HG03565 (cell line): ENCODE results near the gene HOMER3.

Experiments used
- ATAC-seq: cut with Tn5 transposase; IDR thresholded peaks from one replicate; pipeline ENCODE4 v1.9.1; 2021; ENCODE audit warnings: mild to moderate bottlenecking, moderate library complexity; ENCODE audit not compliant: unreplicated experiment

The HOMER3 gene

DNA sequence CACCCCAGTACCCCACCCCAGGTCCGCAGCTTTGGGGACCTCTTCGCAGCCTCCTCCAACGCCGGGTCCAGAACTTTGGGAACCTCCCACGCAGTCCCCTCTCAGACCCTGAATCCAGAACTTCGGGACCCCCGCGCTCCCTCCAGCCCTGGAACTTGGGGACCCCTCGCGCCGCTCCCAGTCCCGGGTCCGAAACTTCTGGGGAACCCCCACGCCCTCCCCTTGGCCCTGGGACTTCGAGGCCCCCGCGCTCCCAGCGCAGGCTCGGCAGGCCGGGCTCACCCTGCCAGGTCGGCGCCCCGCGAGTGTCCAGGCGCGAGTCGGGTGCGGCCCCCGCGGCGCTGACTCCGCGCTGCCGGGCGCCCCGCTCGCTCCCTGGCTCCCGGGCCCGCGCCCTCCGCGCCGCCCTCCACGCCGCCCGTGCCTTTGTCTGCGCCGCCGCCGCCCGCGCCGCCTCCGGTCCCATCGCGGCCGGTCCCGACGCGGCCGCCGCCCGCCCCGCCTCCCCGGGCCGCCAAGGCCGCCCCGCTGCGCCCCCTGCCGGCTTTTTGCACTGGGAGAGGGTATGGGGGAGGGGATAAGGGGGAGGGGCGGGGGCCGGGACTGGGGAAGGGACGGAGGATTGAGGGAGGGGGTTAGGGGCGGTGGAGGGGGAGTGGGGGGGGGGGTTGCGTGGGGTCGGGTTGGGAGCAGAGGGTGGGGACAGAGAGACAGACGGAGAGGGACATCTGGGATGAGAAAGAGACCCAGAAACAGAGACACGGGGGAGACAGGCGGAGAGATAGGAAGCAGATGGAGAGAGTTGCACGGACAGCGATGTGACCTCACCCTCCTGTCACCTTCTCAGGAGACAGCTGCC is at the start of gene HOMER3:
HOMER3 (minus strand) TSS at position 449 of the 859 bp plus-strand sequence. CDS start 2,235 bp downstream, outside the sequence.
- ATAC-seq = no peak

DNA sequence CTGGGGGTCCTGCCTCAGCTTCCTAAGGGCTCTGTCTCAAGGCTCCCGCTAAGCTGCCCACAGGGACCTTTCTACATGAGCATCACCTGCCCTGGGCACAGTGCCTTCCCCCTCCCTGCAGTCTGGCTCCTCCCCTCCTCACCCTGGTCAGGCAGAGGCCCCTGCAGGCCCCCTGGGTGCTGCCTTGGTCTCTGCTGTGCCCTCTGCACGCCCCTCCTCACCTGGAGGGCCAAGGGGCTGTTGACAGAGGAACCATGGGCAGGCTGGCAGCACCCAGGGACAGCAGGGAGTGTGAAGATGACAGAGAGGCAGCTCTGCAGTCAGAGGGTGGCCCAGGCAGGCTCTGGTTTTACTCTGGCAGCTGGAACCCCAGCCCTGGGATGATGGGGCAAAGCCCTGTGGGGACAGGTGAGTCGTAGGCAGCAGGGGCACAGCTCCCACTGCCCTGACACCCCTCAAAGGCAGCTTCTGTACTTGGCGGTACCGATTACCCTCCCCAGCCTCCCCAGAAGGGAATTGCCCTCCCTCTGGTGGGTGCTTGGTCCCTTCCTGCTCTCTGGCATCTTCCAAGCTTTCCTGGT is 49.2 kb upstream of the HOMER3 start:
- no peak for ATAC-seq

DNA sequence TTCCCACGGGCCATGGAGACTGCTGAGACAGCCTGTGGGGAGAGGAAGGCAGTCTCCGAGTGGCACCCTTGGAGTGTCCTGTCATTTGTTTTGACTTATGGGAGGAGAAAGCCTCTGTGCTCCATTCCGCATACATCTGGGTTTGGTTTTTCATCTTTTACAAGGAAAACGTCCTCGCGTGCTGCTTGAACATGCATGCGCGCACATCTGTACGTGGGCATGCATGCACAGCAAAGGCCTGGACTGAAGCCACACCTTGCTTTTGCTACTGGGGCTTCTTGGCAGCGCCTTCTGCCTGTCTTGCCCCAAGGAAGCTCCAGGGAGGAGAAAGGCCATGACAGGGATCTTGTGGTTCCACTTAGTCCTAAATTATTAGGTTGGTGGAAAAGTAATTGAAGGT is 48.3 kb upstream of the HOMER3 start:
- no peak for ATAC-seq

DNA sequence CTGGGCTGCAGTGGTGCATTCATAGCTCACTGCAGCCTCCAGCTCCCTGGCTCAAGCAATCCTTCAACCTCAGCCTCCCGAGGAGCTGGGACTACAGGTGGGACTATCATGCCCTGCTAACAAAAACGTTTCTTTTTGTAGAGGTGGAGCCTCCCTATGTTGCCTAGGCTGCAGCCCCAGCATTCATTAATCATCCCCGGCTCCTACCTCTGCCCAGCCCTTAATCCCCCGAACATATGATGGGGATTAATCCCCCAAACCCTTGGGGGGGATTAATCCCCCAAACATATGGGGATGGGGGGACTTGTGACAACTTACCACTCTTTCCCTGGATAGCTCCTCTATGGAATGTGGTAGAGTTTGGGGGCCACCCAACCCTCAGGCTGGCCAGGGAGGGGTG is 46.4 kb upstream of the HOMER3 start:
- ATAC-seq = no peak

DNA sequence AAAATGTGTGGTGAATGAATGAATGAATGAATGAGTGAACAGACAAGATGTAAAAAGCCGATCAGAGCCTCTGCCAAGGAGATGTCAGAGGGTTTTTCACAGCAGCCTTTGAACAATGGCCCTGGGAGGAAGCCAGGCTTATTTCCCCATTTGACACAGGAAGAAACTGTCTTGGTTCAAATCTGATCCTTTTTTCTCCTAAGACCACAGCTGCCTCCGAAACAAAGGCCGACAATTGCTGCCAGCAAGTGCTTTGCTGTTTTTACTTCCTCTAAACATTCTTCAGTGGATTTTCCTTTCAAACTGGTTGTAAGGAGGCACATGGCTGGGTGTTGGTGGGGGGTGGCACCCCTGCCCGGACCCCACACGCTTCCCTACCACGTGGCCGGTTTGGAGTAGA is 44.2 kb upstream of the HOMER3 start:
- ATAC-seq = no peak

DNA sequence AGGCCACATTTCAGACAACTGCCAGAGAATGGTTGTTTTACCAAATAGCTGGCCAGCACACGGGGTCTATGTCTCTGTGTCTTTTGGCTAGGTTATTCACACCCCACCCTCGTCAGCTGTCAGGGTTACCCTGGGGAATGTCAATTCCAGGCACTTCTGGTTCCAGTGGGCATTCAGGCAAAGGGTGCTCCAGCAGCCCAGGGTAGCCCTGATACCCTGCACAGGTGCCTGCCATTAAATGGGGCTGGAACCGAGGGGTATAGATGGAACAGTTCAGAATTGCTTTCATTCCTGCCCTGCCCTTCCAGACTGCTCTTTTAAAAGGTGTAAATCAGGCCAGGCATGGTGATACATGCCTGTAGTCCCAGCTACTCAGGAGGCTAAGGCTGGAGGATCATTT is 43.2 kb upstream of the HOMER3 start:
- ATAC-seq = no peak

DNA sequence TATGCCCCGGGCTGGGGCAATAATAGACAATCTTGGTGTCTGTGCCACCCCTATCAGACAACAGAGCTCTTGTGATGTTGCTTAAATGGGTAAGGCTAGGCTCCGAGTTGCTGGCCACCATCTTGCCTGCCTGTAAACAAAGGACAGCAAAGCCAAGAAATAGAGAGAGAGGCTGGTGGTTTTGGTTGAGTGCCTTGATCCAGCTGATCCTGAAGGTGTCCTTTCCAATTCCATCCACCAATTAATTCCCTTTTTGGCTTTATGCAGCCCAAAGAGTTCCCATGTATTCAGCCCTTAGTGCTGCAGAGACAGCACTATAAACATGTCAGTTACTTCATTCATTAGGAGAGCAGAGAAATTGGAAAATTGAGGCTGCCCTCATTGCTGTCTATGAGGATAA is 41.7 kb upstream of the HOMER3 start:
- ATAC-seq = no peak

DNA sequence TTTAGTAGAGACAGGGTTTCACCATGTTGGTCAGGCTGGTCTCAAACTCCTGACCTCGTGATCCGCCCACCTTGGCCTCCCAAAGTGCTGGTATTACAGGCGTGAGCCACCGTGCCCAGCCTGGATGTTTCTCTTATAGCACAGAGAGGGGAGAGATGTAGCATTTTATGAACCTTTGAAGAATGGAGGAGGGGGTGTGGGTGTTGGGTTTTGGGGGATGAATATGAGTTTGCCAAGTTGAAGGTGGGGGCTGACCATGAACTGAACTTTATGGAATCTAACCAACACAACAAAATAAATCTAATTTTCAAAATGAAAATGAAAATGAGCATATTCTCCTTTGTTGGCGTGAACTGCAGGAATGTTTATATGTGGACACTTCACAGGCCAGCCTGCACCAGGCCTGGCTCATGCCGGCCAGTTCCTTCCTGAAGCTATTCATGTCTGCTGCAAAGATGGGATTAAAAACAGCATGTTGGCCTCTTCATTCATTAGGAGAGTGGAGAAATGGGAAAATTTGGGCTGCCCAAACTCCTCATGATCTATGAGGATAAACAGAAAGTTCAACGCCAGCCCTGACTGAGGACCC is 39.5 kb upstream of the HOMER3 start:
- ATAC-seq = no peak

DNA sequence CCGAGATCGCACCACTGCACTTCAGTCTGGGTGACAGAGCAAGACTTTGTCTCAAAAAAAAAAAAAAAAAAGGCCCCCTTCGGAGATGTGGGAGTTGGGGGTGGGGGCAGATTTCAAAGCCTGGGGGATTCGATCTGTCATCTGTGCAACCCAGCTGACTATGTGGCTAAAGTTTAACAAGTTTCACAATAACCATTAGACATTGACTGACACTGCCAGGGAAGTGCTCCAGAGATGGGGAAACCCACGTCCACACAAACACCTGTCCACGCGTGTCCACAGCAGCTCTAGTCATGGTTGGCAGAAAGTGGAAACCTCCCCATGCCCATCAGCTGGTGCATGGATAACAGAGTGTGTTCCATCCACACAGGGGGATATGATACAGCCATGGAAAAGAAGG is 37.6 kb upstream of the HOMER3 start:
- ATAC-seq = no peak

DNA sequence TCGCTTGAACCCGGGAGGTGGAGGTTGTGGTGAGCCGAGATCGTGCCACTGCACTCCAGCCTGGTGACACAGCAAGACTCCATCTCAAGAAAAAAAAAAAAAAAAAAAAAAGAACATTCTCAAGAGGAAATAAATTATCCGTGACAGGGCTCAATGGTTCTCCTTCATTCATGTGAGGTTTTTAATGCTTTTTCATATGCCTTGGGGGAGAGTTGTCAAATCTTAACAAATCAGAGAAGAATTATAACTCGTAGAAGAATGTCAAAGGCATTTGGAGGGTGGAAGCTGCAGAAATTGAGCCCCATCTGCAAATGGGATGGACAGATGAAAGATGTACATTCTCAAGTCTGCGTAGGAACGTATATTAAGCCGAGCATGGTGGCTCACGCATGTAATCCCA is 34.9 kb upstream of the HOMER3 start:
- ATAC-seq = no peak

DNA sequence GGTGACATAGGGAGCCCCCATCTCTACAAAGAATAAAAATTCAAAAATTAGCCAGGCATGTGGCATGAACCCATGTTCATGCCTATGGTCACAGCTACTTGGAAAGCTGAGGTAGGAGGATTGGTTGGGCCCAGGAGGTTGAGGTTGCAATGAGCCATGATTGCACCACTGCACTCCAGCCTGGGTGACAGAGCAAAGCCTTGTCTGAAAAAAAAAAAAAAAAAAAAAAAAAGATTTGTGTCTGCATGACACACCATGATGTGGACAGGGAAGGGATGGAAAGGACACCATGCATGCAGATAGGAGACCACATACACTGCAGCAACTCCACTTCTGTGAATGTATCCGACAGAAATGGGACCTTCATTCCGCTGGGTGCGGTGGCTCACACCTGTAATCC is 34.0 kb upstream of the HOMER3 start:
- ATAC-seq = no peak

DNA sequence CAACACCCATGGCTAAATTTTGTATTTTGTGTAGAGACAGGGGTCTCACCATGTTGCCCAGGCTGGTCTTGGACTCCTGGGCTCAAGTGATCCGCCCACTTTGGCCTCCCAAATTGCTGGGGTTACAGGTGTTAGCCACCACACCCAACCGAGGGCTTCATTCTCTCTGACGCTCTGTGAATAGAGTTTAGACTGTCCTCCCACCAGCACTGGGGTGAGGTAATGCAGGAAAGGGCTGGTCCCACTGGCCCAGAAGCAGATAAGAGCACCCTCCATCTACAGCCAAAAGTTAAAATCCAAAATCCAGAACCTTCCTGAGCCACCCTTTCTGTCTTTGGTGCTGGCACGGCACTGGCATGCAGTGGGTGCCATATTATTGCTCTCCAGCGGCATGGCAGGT is 31.8 kb upstream of the HOMER3 start:
- no peak for ATAC-seq

DNA sequence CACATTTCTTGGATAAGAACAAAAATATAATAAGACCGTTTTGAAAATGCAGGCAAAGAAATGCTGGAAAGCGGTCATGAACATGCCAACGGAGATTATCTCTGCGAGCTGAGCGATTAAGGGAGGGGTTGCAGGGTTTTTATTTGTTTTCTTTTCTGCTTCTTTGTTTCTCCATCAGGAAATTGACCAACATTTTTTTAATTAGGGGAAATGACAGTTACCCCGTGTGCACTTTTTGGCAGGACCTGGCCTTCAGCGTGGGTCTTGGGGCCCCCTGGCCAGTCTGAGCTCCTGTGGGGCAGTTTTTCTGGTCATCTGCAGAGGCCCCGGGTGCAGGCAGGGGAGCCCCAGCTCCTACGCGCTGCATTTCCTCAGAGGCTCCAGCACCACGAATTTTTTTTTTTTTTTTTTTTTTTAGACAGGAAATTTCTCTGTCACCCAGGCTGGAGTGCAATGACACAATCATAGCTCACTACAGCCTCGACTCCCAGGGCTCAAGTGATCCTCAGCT is 31.3 kb upstream of the HOMER3 start:
- no peak for ATAC-seq

DNA sequence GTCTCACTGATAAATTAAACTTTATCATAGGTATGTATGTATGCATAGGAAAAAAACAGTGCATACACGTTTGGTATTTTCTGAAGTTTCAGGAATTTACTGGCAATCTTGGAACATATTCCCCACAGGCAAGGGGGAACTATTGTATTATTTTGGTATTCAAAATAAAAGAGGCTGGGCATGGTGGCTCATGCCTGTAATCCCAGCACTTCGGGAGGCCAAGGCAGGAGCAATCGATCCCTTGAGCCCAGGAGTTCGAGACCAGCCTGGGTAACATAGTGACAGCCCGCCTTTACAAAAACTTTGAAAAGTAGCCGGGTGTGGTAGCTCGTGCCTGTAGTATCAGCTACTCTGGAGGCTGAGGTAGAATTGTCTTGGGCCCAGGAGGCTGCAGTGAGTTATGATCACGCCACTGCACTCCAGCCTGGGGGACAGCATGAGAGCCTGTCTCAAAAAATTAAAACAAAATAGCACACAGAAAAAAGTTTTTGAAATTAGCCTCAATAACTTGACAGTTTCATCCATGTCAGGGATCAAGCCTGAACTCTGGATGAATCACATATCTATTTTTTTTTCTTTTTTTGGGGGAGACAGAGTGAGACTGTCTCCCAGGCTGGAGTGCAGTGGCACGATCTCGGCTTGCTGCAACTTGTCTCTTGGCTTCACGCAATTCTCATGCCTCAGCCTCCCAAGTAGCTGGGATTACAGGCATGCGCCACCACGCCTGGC is 29.1 kb upstream of the HOMER3 start:
- no peak for ATAC-seq

DNA sequence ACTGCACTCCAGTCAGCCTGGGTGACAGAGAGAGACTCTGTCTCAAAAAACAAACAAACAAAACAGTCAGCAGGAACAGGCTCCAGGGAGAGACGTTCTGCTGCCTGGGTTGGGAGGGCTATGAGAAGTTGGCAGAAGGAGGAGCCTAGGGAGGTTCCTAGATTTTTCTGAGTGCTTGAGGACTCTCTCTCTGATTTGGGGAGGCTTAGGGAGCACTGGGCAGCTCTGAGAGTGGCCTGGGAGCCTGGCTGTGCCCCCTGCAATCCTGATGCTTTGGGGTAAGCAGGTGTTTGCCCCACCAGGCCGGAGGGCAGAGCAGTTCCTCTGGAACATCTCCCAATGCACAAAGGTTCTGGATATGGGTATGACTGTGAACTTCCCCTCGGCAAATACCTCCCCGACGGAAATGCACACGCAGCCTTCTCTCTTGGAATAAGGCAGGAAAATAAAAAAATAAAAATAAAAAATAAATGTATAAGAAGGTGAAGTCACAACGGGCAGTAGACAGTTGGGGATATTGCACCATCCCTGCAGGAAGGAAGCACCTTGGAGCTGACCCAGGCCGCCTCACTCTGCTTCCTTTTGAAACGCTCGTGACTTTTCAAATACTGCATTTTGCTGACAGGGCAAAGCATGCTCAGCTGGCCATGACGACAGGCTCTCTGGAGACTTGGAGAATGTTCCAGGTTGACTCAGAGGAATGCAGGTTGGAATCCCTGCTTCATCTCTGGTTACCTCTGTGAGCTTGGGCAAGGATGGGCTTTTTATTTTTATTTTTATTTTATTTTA is 26.5 kb upstream of the HOMER3 start:
- no peak for ATAC-seq

DNA sequence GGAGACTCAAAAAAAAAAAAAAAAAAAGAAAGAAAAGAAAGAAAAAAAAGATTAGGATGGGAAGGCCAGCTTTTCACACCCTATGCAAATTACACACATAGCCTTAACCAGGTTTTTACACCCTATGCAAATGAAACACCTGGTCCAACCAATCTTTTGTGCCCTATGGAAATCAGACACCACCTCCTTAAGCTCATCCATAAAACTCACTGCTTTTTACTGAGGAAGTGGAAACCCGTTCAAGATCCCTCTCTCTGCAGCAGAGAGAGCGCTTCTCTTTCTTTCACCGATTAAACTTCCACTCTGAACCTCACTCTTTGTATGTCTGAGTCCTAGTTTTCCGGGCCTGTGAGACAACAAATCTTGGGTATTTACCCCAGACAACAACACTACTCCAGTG is 25.3 kb upstream of the HOMER3 start:
- ATAC-seq = no peak

DNA sequence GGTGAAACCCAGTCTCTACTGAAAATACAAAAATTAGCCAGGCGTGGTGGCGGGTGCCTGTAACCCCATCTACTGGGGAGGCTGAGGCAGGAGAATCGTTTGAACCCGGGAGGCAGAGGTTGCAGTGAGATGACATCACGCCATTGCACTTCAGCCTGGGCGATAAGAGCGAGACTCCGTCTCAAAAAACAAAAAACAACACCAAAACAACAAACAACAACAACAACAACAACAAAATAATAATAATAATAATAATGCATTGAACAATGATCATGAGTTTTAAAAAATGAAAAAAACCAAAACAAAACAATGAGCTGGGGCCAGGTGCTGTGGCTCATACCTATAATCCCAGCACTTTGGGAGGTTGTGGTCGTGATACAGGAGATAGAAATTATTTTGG is 23.1 kb upstream of the HOMER3 start:
- no peak for ATAC-seq

DNA sequence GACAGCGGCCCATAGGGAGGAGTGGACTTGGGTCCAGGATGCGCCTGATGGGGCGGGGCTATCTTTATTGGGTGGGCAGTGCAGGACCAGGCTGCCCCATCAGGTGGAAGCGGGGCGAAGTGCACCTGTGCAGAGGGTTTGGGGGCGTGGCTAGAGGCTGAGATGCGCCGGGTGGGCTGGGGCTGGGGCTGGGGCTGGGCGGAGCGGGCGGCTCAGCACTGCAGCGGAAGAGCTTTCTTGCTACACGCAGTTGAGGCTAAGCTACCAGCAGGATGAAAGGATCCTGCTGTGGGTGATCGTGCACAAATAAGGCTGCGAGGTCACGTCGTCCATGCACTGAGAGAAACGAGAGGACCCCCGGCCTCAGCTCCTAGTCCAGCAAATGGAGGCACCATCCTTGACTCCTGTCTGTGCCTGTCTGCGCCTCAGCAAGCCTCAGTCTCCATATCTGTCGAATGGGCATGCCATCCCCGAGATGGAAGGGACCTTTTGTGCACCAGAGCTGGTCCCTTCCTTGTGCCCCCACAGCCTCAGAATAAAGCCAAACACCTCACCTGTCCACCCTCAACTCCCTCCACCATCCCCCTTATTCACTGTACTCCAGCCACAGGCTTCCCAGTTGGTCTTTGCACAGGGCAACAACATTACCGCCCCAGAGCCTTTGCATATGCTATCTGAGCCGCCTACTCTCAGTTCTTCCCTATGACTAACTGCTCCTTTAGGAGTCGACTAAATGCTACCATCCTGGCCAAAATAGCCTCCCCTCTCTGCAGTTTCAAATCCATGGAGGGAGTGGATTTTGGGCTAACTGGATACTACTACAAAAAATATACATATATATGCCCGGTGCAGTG is 21.0 kb upstream of the HOMER3 start:
- no peak for ATAC-seq

DNA sequence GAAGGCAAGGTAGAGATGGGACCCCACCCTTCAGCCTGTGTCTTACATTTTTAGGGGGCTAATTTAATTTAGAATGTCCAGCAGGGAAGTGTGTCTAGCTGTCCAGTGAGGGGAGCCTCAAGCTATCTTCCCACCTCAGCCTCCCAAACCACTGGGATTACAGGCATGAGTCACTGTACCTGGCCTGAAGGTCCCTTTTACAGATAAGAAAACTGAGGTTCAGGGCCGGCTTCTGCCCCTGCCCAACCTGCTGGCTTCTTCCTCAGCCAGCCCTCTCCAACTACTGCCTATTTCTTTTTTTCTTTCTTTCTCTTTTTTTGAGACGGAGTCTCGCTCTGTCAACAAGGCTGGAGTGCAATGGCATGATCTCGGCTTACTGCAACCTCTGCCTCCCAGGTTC is 19.4 kb upstream of the HOMER3 start:
- ATAC-seq = no peak

DNA sequence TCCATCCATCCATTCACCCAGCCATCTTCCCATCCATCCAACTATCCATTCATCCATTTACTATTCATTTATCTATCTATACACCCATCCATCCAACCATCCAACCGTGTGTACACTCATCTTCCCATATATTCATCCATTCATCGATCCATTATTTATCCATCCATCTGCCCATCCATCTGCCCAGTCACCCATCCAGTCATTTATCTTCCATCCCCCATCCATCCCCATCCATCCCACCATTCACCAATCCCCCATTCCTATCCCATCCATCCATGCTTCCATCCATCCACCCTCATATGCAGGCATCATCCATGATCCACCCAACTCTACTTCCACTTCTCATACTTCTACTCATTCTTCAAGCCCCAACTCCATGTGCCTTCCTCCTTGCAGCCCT is 14.0 kb upstream of the HOMER3 start:
- ATAC-seq = no peak
